ENCODE measurements around the gene RLBP1.

- TF ChIP-seq ZNF18 (CRISPR knock-in tag; IDR thresholded peaks at IDR 0.05; ENCODE audit: insufficient replicate concordance) (no peak), ARID3A (IDR thresholded peaks at IDR 0.05; ENCODE audit: low read depth, low read length) (no peak), ZNF407 (CRISPR knock-in tag; IDR thresholded peaks at IDR 0.05; ENCODE audit: not compliant biosample characterization) (no peak), CTCF (CRISPR knock-in tag; IDR thresholded peaks at IDR 0.05) (no peak), ZKSCAN8 (CRISPR knock-in tag; IDR thresholded peaks at IDR 0.05; ENCODE audit: borderline replicate concordance) (no peak), TMF1 (CRISPR knock-in tag; IDR thresholded peaks at IDR 0.05; ENCODE audit: low read depth) (no peak), TAF1 (CRISPR knock-in tag; IDR thresholded peaks at IDR 0.05) (no peak), TERF1 (CRISPR knock-in tag; IDR thresholded peaks at IDR 0.05) (no peak), ZNF761 (CRISPR knock-in tag; conservative IDR thresholded peaks at IDR 0.05) (no peak)
These were observed 55.7 kb downstream of the RLBP1 start for GRCh38 chr15:89165677-89166076.

Data from HepG2 (cell line).